GM21423 (cell line): Measurements from ENCODE around the gene LETM1.

Experiments used
- ATAC-seq: cut with Tn5 transposase; IDR thresholded peaks from one replicate; pipeline ENCODE4 v1.9.1; 2021; ENCODE audit warnings: mild to moderate bottlenecking, moderate library complexity; ENCODE audit not compliant: unreplicated experiment

Gene LETM1

GRCh38 chr4:1808851-1809753 lies 46.9 kb downstream of the LETM1 start:
- ATAC-seq, result no peak

- ATAC-seq, result no peak
Observed at GRCh38 chr4:1808396-1808795, 47.6 kb downstream of the LETM1 start.

DNA sequence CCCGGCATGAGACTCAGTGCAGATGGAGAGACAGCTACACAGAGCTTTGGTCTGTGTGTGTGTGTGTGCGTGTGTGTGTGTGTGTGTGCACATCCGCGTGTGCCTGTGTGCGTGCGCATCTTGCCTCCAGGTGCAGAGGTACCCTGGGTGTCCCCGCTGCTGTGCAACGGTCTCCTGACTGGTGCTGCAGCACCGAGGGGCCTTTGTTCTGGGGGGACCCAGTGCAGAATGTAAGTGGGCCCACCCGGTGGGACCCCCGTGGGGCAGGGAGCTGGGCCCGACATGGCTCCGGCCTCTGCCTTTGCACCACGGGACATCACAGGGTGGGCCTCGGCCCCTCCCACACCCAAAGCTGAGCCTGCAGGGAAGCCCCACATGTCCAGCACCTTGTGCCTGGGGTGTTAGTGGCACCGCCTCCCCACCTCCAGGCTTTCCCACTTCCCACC lies 48.6 kb downstream of the LETM1 start:
- ATAC-seq, result no peak

- ATAC-seq, result no peak
Observed at GRCh38 chr4:1806596-1807331, 49.2 kb downstream of the LETM1 start.

- ATAC-seq, result no peak
Observed at GRCh38 chr4:1806223-1806564, 49.8 kb downstream of the LETM1 start.

DNA sequence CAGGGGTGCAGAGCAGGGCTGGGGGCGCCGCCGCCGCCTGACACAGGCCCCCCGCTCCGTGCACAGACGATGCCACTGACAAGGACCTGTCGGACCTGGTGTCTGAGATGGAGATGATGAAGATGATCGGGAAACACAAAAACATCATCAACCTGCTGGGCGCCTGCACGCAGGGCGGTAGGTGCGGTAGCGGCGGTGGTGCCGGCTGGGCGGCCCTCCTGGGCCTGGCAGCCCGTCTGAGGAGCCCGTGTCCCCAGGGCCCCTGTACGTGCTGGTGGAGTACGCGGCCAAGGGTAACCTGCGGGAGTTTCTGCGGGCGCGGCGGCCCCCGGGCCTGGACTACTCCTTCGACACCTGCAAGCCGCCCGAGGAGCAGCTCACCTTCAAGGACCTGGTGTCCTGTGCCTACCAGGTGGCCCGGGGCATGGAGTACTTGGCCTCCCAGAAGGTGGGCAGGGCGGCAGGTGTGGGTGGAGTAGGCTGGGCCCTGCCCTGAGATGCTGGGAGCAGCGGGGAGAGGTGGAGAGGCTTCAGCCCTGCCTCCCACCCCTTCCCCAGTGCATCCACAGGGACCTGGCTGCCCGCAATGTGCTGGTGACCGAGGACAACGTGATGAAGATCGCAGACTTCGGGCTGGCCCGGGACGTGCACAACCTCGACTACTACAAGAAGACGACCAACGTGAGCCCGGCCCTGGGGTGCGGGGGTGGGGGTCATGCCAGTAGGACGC lies 50.3 kb downstream of the LETM1 start:
- ATAC-seq, result no peak

DNA sequence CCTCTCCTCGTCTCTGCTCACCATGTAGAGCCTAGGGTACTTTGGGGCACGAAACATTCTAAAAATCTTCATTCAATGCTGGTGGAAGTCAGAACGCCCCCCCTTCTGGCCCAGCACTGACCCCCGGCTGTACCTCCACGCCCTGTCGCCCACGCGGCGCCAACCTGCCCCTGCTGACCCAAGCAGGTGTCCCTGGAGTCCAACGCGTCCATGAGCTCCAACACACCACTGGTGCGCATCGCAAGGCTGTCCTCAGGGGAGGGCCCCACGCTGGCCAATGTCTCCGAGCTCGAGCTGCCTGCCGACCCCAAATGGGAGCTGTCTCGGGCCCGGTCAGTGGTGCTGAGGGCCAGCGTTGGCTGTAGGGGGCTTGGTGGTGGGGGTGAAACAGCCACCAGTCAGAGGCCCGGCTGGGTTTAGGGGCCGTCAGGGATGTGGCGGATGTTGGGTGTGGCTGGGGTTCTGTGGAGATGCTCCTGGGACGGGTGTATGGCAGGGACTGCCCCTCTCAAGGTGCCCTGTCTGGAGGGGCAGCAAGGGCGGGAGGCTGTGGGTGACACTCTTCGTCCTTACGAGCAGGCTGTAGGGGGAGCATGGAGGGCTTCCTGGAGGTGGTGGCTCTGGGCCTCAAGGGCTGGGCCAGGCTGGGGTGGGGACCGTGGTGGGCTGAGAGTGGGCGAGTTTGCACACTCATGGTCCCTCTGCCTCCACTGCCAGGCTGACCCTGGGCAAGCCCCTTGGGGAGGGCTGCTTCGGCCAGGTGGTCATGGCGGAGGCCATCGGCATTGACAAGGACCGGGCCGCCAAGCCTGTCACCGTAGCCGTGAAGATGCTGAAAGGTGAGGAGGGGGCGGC lies 51.1 kb downstream of the LETM1 start:
- ATAC-seq, result no peak

- no peak for ATAC-seq
Observed at GRCh38 chr4:1803523-1804423, 52.2 kb downstream of the LETM1 start.

- no peak for ATAC-seq
Observed at GRCh38 chr4:1802720-1803522, 53.0 kb downstream of the LETM1 start.

DNA sequence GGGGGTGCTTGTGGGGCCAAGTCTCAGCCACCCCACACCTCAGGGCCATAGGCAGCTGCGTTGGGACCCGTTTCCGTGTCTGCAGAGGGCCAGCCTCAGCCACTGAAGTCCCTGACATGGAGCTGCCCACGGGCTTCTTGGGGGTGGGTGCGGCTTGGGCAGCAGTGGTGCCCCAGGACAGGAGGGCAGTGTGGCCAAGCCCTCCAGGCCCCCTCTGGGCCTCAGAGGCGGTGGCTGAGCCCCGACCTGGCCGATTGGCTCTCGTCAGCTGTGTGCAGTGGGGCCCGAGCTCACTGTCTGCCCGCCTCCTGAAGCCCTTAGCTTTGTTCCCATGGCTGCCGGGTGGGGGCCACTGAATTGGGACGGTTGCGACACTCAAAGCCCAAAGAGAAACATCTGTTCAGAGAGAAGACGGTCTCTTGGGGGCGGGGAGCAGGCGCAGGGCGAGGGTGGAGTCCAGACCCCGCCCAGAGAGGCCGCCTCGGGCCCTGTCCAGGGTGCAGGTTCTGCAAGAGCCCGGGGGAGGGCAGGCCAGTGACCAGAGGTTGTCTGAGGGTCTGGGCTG lies 53.7 kb downstream of the LETM1 start:
- no peak for ATAC-seq

DNA sequence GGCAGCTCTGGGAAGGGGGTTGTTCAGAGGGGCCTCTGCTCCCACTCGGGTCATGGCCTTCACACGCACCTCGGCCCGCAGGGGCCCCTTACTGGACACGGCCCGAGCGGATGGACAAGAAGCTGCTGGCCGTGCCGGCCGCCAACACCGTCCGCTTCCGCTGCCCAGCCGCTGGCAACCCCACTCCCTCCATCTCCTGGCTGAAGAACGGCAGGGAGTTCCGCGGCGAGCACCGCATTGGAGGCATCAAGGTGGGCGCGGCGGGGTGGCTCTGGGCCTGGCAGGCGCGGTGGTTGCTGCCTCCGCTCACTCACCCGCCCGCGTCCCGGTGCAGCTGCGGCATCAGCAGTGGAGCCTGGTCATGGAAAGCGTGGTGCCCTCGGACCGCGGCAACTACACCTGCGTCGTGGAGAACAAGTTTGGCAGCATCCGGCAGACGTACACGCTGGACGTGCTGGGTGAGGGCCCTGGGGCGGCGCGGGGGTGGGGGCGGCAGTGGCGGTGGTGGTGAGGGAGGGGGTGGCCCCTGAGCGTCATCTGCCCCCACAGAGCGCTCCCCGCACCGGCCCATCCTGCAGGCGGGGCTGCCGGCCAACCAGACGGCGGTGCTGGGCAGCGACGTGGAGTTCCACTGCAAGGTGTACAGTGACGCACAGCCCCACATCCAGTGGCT lies 54.5 kb downstream of the LETM1 start:
- no peak for ATAC-seq

DNA sequence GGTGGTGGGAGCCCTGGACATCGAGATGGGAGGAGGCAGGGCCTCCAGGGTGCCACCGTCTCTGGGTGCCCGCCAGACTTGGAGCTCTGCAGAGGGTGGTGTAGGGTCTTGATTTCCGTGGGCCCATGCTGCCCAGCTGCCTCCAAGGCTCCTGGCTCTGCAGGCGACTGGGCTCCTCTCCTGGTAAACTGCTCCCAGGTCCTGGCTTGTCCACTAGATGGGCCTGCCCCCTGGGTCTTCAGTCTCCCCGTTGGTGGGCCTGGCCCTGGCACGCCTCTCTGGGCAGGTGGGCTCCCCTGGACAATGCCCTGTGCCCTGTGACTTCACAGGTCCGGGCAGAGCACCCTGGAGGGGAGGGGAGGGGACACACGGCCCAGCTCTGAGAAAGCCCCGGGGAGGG lies 55.2 kb downstream of the LETM1 start:
- no peak for ATAC-seq

GRCh38 chr4:1799387-1800375 lies 56.3 kb downstream of the LETM1 start:
- no peak for ATAC-seq

- ATAC-seq, result no peak
Observed at GRCh38 chr4:1798580-1799386, 57.2 kb downstream of the LETM1 start.

DNA sequence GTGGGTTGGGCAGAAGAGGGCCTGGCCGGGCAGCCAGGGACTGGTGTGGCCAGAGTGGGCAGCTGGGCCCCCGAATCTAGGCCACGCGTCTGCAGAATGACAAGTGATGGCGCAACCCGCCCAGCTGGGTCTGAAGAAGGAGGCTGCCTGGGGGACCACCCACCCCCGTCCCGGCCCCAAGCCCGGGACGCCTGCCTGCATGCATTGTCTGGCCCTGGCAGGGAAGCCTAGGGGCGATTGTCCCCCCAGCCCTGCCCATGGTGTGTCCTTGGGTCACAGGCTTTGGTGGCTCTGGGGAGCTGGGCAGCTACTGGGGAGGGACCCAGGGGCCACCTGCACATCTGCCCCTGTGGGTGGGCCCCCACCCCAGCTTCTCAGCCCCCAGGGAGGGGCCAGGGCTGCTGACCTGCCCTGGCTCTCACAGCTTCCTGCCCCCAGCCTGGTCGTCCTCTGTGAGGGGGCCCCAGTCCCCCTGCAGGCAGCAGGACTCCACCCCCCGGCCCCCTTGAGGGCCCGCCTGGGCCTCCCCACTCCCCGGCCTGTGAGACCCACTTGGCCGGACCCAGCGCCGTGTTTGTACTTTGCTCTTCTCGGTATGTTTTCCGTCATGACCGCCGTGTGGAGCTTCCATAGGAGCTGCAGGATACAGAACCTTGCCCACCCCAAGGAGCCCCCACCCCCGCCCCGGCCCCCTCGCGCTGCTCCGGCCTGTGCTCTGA lies 57.9 kb downstream of the LETM1 start:
- no peak for ATAC-seq
